Ovary (tissue), 3 donors: ENCODE results near the gene SCGB3A1.

ENCODE experiments used
- POLR2A ChIP-seq: fragments of 450-650 bp; IDR thresholded peaks from one replicate; pipeline ENCODE4 v1.6.1; 2017; ENCODE audit warnings: antibody characterized with exemption, mild to moderate bottlenecking, moderate library complexity
- TF ChIP-seq, protein P1 (sequence below), 3 donors: fragments of 450-650 bp in 2 of 3; fragments of 200-600 bp in 1 of 3; IDR thresholded peaks; one replicate each; pipeline versions ENCODE4 v1.5.1 to v1.8.0; 2016 to 2022; ENCODE audit warnings: antibody characterized with exemption in 3 of 3, mild to moderate bottlenecking in 1 of 3
- donor health status: DM: no; HTN: no; CAD: no.

- TF ChIP-seq, protein P1, sequence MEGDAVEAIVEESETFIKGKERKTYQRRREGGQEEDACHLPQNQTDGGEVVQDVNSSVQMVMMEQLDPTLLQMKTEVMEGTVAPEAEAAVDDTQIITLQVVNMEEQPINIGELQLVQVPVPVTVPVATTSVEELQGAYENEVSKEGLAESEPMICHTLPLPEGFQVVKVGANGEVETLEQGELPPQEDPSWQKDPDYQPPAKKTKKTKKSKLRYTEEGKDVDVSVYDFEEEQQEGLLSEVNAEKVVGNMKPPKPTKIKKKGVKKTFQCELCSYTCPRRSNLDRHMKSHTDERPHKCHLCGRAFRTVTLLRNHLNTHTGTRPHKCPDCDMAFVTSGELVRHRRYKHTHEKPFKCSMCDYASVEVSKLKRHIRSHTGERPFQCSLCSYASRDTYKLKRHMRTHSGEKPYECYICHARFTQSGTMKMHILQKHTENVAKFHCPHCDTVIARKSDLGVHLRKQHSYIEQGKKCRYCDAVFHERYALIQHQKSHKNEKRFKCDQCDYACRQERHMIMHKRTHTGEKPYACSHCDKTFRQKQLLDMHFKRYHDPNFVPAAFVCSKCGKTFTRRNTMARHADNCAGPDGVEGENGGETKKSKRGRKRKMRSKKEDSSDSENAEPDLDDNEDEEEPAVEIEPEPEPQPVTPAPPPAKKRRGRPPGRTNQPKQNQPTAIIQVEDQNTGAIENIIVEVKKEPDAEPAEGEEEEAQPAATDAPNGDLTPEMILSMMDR (IDR thresholded peaks at IDR 0.05), result no peak
- no peak for TF ChIP-seq POLR2A
Measured at GRCh38 chr5:180625125-180625790, 34.0 kb upstream of the SCGB3A1 start.
